HG03457 (cell line): ENCODE measurements around the gene PRKAR1B.

Source experiments
- ATAC-seq: cut with Tn5 transposase; IDR thresholded peaks from one replicate; pipeline ENCODE4 v1.9.1; 2021; ENCODE audit warnings: moderate number of reproducible peaks; ENCODE audit not compliant: unreplicated experiment

The PRKAR1B gene

GRCh38 chr7:545470-545869, 181.6 kb downstream of the PRKAR1B start:
- no peak for ATAC-seq

GRCh38 chr7:544338-545221, 182.5 kb downstream of the PRKAR1B start:
- ATAC-seq = no peak

GRCh38 chr7:543501-544337, 183.4 kb downstream of the PRKAR1B start:
- no peak for ATAC-seq

DNA sequence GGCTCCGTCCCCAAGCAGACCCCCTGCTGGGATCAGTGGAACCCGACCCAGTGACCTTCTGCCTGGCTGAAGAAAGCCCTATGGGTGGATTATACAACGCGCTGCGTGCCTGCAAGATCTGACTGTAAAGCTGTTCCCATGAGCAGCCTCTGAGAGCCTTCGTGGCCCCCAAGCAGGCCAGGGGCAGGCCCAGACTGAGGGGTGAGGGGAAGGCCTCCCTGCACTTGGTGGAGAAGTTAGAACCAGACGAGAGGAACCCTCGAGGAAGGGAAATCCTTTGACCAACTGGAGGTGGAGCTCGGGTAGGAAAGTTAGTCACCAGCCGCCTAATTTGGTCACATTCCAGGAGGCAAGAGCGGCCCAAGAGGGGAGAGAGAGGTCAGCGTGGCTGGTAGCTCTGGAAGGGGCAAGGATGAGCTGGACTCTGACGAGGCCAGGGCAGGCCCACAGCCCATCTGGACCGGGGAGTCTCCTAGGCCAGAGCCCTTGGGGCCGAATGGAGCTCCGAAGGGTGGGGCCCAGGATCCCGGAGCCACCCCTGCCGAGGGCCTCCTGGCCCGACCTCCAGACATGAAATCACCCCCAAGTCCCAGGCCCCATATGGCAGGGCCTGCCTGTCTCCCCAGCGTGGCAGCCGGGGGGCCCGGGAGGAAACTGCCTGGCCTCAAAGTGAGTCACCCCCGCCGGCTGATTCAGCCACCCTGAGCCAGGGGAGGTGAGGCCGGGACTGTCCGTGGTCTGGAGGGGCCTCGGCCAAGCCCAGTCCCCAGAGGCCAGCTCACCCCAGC, 184.2 kb downstream of the PRKAR1B start:
- ATAC-seq = no peak

DNA sequence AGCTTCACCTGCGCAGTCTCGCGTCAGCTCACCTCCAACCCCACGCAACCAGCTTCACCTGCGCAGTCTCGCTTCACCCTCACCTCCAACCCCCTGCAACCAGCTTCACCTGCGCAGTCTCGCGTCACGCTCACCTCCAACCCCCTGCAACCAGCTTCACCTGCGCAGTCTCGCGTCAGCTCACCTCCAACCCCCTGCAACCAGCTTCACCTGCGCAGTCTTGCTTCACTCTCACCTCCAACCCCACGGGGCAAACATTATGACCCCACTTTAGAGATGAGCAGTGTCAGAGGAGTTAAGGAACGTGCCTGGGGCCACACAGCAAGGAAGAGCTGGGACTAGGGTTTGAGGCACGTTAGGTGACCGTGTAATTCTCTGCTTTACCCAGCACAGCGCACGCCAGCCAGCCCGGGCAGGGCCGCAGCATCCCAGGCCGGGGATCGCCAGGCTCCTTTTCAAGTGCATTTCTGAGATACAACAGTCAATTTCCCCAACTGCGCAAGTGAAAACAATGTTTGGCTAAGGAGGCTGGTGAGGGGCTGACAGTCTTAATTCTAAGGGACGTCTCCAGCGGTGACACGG, 184.9 kb downstream of the PRKAR1B start:
- no peak for ATAC-seq

GRCh38 chr7:541661-542060, 185.4 kb downstream of the PRKAR1B start:
- ATAC-seq = no peak

GRCh38 chr7:540997-541396, 186.1 kb downstream of the PRKAR1B start:
- no peak for ATAC-seq

DNA sequence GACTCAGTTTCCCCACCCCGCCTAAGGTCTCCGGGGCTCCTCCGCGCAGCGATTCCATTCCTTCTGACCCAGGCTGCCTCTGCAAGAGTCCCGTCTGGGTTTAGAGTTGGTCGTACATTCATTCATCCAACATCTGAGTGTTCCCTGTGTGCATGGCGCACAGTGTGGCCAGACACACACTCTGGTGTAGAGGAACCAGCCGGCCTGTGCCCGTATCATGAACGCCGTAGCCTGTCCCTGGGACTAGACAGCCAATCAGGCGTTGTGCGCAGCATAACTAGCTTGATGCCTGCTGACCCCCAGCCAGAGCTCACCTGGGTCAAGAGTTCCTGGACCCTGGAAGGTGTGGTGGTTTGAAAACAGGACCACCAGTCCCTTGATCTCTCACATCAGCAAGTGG, 186.5 kb downstream of the PRKAR1B start:
- no peak for ATAC-seq

DNA sequence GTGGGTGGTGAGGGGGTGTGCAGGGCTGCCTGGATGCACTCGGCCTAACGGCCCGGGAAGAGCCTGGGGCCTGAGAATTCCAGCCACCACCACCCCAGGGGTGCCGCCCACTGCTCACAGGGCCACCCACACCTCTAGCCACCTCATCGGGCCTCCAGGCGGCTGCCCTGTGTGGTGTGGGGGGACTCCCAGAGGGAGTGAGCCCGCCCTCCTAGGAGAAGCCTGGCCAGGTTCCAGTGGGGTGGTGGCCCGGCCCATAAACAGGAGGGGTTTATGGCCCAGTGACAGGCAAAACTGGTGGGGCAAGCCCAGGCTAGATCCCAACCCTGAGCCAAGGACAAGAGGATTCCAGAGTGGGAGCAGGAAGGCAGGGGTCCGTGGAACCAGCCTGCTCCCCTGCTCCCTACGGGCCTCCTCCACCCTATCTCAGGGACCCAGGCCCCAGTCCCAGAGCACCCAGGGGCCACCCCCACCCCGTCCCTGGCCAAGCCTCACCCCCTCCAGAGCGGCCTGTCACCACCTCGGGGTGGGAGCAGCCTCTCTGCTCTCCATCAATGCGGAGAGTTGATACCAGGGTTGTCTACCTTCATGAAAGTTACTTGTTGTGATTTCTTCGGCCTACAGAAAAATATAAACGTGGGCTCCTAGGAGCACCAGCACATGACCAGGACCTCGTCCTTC, 187.2 kb downstream of the PRKAR1B start:
- no peak for ATAC-seq

GRCh38 chr7:538764-539685, 188.1 kb downstream of the PRKAR1B start:
- no peak for ATAC-seq

- ATAC-seq = no peak
Measured at GRCh38 chr7:537911-538634, 189.0 kb downstream of the PRKAR1B start.

DNA sequence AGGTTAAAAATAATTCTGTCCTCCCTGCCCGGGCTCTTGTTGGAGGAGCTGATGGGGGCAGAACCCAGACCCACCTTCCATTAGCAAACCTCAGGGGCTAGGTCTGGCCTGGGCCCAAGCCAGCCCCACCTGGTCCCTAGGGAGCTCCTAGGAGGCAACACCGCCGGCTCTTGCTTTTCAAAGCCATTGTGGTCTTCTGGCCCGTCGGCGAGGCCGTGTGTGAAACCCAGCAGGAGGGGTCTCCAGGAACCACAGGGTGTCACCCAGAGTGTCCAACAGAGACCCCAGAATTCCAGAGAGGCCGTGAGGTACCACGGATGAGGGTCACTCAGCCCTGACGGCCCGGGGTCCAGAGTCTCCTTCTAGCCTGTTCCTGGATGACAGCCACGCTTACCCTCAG, 190.8 kb downstream of the PRKAR1B start:
- ATAC-seq = no peak

DNA sequence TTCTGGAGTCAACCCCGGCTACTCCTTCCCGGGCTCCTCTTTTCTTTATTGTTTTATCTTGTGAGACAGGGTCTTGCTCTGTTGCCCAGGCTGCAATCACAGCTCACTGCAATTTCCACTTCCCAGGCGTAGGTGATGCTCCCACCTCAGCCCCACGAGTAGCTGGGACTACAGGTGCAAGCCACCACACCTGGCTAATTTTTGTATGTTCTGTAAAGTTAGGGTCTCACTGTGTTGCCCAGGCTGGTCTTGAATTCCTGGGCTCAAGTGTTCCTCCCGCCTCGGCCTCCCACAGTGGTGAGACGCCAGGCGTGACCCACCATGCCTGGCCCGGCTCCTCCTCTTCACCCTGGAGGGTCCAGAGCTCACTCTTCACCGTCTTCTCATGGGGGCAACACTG, 192.1 kb downstream of the PRKAR1B start:
- ATAC-seq = no peak

GRCh38 chr7:534075-534474, 193.0 kb downstream of the PRKAR1B start:
- ATAC-seq = no peak

DNA sequence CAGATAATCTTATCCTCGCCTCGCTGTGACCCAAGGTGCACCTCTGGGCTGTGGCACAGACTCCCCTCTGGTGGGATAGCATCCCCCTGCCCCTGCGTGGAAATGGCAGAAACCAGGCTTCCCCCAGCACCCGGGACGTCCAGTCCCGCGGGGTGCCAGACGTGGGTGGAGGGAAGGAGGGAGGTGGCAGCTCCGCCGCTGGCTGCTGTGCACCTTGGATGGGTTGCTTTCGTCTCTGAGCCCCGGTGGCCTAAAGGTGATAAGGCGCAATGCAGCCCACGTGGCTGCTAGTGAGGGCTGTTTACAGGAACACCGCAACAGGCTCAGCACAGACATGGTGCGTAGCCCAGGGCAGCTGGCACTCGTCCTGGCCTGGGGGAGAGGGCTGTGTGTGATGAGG, 193.8 kb downstream of the PRKAR1B start:
- no peak for ATAC-seq

GRCh38 chr7:532379-533143, 194.5 kb downstream of the PRKAR1B start:
- no peak for ATAC-seq

DNA sequence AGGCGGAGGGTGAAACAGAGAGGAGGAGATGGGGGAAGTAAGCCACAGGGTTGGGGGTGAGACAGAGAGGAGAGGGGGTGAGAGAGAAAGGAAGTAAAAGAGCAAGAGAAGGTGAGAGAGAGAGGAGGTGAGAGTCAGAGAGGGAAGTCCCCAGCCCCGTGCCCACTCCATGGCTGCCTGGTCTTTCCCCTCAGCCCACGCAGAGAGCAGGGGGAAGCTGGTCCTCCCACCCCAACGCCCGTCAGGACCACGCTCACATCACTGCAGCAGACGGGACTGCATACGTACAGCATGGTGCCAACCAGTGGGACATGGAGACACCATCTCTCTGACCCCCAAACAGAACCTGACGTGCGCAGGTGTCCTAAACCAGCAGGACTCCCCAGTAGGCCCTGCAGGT, 195.3 kb downstream of the PRKAR1B start:
- no peak for ATAC-seq

DNA sequence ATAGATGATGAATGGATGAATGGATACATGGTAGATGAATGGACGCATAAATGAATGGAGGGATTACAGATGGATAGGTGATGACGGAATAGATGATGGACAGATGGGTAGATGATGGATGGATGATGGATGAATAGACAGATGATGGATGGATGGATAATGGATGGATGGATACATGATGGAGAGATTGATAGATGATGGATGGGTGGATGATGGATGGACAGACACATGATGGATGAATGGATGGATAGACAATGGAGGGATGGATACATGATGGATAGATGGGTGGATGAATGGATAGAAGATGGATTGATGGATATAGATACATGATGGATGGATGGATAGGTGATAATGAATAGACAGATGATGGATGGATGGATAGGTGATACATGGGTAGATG, 198.6 kb downstream of the PRKAR1B start:
- no peak for ATAC-seq
